ENCODE results near the gene CD82. TPM values are rescaled to one million over a fixed set of nuclear protein-coding genes. Genes with fewer than 3 reads are reported as not detected.

The CD82 gene
- total and polyA plus RNA-seq, 2 of the 8 experiments (the other 6 are each of a cell fraction or from before 2014, with no cell fraction given) = 7.9 to 10.3 TPM

GRCh38 chr11:44597358-44598012 is 32.0 kb downstream of the CD82 start (continued):
- TF ChIP-seq CHD7 (IDR thresholded peaks at IDR 0.05; ENCODE audit: insufficient replicate concordance, low read length) (no peak), TEAD4 (IDR thresholded peaks at IDR 0.05; ENCODE audit: low read depth, low read length) (no peak), CBX5 (IDR thresholded peaks at IDR 0.05; ENCODE audit: low read depth, low read length) (no peak), RFX5 (IDR thresholded peaks at IDR 0.05; ENCODE audit: borderline replicate concordance, low read depth, low read length) (no peak), TCF12 (IDR thresholded peaks at IDR 0.05; ENCODE audit: low read depth, low read length) (no peak), CBX8 (IDR thresholded peaks at IDR 0.05; ENCODE audit: borderline replicate concordance, low read depth, low read length) (no peak)
